Breast epithelium (tissue), 4 donors: ENCODE results near the gene SMYD2. TPM values are rescaled to one million over a fixed set of nuclear protein-coding genes. Genes with fewer than 3 reads are reported as not detected.

Source experiments
- DNase-seq, 2 donors: peaks; one replicate each; pipeline ENCODE4 v3.0.0-alpha.2; 2019; ENCODE audit warnings: low spot score in 2 of 2
- H3K27ac ChIP-seq, 2 donors: fragments of 200-600 bp; sonication (generic) in 1 of 2; one replicate each; pipeline ENCODE4 v1.5.1; 2016 to 2019; ENCODE audit warnings: mild to moderate bottlenecking in 1 of 2
- H3K27me3 ChIP-seq, 2 donors: fragments of 200-600 bp; sonication (generic) in 1 of 2; one replicate each; pipeline versions ENCODE4 v1.5.1 to v1.6.0; 2017 to 2019; ENCODE audit warnings: control low read depth in 1 of 2, mild to moderate bottlenecking in 1 of 2
- H3K36me3 ChIP-seq: fragments of 200-600 bp; one replicate; pipeline ENCODE4 v1.5.1; 2019
- H3K4me1 ChIP-seq, 2 donors: fragments of 200-600 bp; sonication (generic); one replicate each; pipeline ENCODE4 v1.5.1; 2016 to 2019; ENCODE audit warnings: control low read depth in 1 of 2
- H3K4me3 ChIP-seq, 3 donors: fragments of 200-600 bp; sonication (generic); 1 replicate in 2 of 3; 2 replicates in 1 of 3; pipeline ENCODE4 v1.5.1; 2016 to 2019; ENCODE audit warnings: mild to moderate bottlenecking in 3 of 3, moderate library complexity in 2 of 3
- H3K9me3 ChIP-seq, 2 donors: fragments of 200-600 bp; sonication (generic) in 1 of 2; one replicate each; pipeline ENCODE4 v1.5.1; 2016 to 2019; ENCODE audit warnings: control low read depth in 1 of 2
- POLR2A ChIP-seq: fragments of 450-650 bp; IDR thresholded peaks from one replicate; pipeline ENCODE4 v1.6.1; 2016; ENCODE audit warnings: antibody characterized with exemption, mild to moderate bottlenecking, moderate library complexity
- POLR2AphosphoS5 ChIP-seq, 3 donors: sonication (generic); formaldehyde crosslinking; IDR thresholded peaks; one replicate each; pipeline ENCODE4 v1.6.1; 2017; ENCODE audit warnings: antibody characterized with exemption in 3 of 3
- intact Hi-C: fragments of 100-400 bp; cut with DNase I; formaldehyde crosslinking; loops from one replicate; pipeline ENCODE4 v1.15.1; 2023; ENCODE audit warnings: low total_unique reads
- total RNA-seq, 3 donors: library from RNA; depleted of rRNA; stranded (reverse); fragments of >200 nt; gene quantifications; one replicate each; pipeline ENCODE4 v1.1.0, GENCODE V29; 2016
- TF ChIP-seq, protein P1 (sequence below), 3 donors: fragments of 450-650 bp; IDR thresholded peaks; one replicate each; pipeline ENCODE4 v1.5.1; 2016 to 2017; ENCODE audit warnings: antibody characterized with exemption in 3 of 3, mild to moderate bottlenecking in 3 of 3, moderate library complexity in 3 of 3

The SMYD2 gene
- total RNA-seq, 3 donors from 2014 or later: 30.9 to 37.3 (median 37.0) TPM

DNA sequence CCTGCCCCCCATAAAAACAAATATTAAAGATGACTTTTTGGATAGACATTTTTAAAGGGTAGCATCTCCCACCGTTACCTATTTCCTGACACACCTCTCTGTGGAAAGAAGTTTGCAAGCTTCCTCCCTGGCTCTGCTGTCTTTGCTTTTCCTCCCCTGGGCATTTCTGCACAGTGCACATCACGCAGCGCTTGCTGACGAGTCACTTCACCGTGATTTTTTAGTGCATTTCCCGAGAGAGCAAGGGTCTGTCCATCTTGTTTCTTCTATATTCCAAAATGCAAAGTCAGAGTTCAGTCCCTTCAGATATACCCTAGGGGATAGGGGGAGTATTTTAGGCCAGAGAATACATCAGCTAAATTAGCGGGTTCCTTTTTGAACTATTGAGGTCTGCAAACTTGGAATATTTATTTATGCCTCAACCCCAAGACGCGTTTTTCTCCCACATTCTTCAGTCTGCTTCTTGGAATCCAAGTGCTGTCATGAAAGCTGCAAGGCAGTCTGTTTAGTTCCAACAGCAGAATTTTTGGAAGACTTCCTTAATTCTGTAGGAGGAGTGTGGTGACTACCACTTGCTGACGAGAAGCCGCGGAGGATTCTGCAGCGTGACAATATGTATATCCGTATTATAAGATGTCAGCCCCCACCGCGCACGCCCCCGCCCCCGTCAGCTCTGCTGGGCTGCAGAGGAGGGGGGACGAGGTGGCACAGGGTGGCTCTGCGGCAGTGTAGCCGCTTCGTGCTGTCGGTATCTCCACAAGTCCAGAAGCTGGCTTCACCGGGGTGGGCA lies 22.4 kb downstream of the SMYD2 start:
- intact Hi-C loops: no loop called here
- no peak for TF ChIP-seq POLR2AphosphoS5 (IDR thresholded peaks at IDR 0.05)
- TF ChIP-seq POLR2A: no peak
- TF ChIP-seq, protein P1, sequence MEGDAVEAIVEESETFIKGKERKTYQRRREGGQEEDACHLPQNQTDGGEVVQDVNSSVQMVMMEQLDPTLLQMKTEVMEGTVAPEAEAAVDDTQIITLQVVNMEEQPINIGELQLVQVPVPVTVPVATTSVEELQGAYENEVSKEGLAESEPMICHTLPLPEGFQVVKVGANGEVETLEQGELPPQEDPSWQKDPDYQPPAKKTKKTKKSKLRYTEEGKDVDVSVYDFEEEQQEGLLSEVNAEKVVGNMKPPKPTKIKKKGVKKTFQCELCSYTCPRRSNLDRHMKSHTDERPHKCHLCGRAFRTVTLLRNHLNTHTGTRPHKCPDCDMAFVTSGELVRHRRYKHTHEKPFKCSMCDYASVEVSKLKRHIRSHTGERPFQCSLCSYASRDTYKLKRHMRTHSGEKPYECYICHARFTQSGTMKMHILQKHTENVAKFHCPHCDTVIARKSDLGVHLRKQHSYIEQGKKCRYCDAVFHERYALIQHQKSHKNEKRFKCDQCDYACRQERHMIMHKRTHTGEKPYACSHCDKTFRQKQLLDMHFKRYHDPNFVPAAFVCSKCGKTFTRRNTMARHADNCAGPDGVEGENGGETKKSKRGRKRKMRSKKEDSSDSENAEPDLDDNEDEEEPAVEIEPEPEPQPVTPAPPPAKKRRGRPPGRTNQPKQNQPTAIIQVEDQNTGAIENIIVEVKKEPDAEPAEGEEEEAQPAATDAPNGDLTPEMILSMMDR (IDR thresholded peaks at IDR 0.05): no peak
- Histone ChIP-seq H3K27ac (no peak overlapping the region), H3K9me3 (no peaks in the 10 kb centered on the region), H3K4me1 (no peaks in the 10 kb centered on the region), H3K36me3 (no peaks in the 10 kb centered on the region), H3K4me3 (peak overlapping the region in 1 of 3 donors; percentile 41), H3K27me3 (no peaks in the 10 kb centered on the region)
- DNase-seq: no peak

DNA sequence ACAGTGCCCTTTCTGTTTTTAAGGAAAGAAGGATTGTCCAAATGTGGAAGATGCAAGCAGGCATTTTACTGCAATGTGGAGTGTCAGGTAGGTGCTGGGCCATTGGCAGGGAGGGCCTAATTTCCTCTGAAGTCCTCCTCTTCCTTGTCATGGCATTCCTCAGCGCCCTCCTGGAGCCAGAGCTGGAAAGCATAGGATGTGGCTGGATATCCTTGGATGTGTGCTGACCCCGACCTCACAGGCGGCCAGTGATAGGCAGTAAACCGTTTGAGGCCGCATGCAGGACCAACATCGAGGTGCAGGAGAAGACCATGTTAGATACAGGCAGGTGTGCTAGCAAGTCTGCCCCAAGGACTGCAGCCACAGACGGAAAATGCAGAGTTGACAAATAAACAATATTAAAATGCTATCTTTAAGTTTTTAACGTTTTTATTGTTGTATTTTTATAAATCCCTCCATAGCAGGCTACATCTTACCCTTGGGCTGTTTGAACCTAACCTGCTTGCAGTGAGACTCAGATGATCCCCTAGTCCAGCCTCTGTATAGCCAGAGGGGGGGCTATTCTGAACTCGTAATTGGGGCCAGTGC lies 24.3 kb downstream of the SMYD2 start:
- H3K4me1 ChIP-seq: no peaks in the 10 kb centered on the region
- no peak overlapping the region for H3K4me3 ChIP-seq
- intact Hi-C loops: no loop called here
- H3K9me3 ChIP-seq: no peaks in the 10 kb centered on the region
- H3K36me3 ChIP-seq: no peaks in the 10 kb centered on the region
- H3K27ac ChIP-seq: no peak overlapping the region
- no peak for TF ChIP-seq POLR2AphosphoS5 (IDR thresholded peaks at IDR 0.05)
- TF ChIP-seq, protein P1 (IDR thresholded peaks at IDR 0.05): no peak
- no peak for TF ChIP-seq POLR2A
- no peaks in the 10 kb centered on the region for H3K27me3 ChIP-seq
- no peak for DNase-seq

DNA sequence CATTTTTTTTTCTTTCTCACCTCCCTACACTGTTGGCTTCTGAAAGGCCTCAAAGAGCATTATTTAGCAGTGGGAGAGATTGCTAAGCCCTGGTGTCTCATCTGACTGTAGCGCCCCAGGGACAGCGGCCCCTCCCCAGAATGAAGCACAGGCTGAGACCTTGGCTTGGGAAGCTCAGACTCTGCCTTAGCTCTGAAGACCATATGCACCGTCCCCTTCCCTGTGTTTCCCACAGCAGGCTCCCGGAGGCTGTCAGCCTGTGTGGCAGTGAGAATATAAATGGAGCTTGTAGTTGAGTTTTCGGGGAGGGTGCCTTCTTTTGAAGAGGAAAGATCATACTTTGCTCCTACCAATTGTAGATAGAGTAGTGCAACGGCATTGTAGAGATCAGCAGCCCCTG lies 25.3 kb downstream of the SMYD2 start:
- DNase-seq: no peak
- Histone ChIP-seq H3K36me3 (no peaks in the 10 kb centered on the region), H3K4me3 (no peak overlapping the region), H3K4me1 (no peaks in the 10 kb centered on the region), H3K27ac (no peak overlapping the region), H3K27me3 (no peaks in the 10 kb centered on the region), H3K9me3 (no peaks in the 10 kb centered on the region)
- intact Hi-C loops: no loop called here
- TF ChIP-seq, protein P1 (IDR thresholded peaks at IDR 0.05): no peak
- no peak for TF ChIP-seq POLR2AphosphoS5 (IDR thresholded peaks at IDR 0.05)
- TF ChIP-seq POLR2A: no peak

DNA sequence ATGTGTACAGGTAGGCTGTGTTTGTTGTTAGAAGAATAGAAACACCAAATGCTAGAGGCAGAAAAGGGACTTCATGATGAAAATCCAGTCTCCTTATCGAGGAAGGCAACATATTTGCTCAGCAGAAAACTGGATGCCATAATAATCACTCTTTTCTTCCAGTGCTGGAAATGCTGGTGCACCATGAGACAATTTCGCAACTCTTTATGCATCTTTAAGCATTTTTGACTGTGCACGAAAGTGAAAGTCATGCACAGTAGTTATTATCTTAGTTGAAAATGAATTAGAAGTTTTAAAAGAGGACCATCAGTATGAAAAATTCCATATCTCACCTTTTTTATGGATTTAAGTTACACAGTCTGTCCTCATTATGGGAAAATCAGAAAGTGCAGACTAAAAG lies 29.1 kb downstream of the SMYD2 start:
- no peak overlapping the region for H3K4me3 ChIP-seq
- H3K27me3 ChIP-seq: no peaks in the 10 kb centered on the region
- no peak for TF ChIP-seq POLR2A
- no peak for TF ChIP-seq POLR2AphosphoS5 (IDR thresholded peaks at IDR 0.05)
- TF ChIP-seq, protein P1 (IDR thresholded peaks at IDR 0.05): no peak
- intact Hi-C loops: no loop called here
- no peak overlapping the region for H3K27ac ChIP-seq
- no peaks in the 10 kb centered on the region for H3K4me1 ChIP-seq
- no peaks in the 10 kb centered on the region for H3K9me3 ChIP-seq
- no peaks in the 10 kb centered on the region for H3K36me3 ChIP-seq
- no peak for DNase-seq
